NT2/D1 (cell line): ENCODE data around the gene CCDC152.

Experiments used
- YY1 ChIP-seq: IDR thresholded peaks from 2 replicates; pipeline ENCODE4 v1.6.1; 2011; ENCODE audit not compliant: insufficient read length, insufficient read depth
- ZNF274 ChIP-seq: IDR thresholded peaks from 2 replicates; pipeline ENCODE4 v1.6.1; 2011; ENCODE audit warnings: mild to moderate bottlenecking, low read depth, low read length

DNA sequence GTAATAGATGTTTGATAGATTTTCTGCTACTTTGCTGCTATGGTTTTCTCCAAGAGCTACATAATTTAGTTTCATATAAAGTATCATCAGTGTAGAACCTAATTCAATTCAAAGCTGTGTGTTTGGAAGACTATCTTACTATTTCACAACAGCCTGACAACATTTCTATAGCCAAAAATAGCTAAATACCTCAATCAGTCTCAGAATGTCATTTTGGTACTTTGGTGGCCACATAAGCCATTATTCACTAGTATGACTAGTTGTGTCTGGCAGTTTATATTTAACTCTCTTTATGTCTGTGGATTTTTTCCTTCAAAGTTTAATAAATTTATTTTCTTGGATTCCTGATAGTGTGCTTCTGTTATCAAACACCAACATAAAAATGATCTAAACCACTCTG, 35.1 kb upstream of the CCDC152 start:
- TF ChIP-seq YY1 (no peak), ZNF274 (no peak)
